OCI-LY7 (cell line): ENCODE data around the gene PRIMA1. TPM values are rescaled to one million over a fixed set of nuclear protein-coding genes. Genes with fewer than 3 reads are reported as not detected.

ENCODE experiments used
- BruUV-seq: library from RNA; stranded (reverse); fragments of 400-500 nt; replicated peaks from 2 replicates; lab custom pipeline; 2021; lab: Mats Ljungman, UMichigan
- CTCF ChIA-PET: fragments of 300-600 bp; sonication (Branson Sonifier 250); formaldehyde crosslinking; loops from one replicate; lab custom pipeline; 2022; ENCODE audit warnings: antibody characterized with exemption; ENCODE audit not compliant: unreplicated experiment; lab: Charles Lee
- POLR2A ChIA-PET: fragments of 300-600 bp; sonication (Branson Sonifier 250); formaldehyde crosslinking; loops from one replicate; lab custom pipeline; 2022; ENCODE audit warnings: antibody characterized with exemption; lab: Charles Lee
- DNase-seq: peaks from one replicate; pipeline ENCODE4 v3.0.0-alpha.2; 2015; ENCODE audit warnings: low spot score
- H2AFZ ChIP-seq: fragments of 200-600 bp; sonication (generic), shearing (Covaris generic); 2 replicates; pipeline ENCODE4 v1.6.1; 2014; ENCODE audit warnings: mild to moderate bottlenecking, antibody characterized with exemption, low read length, moderate library complexity
- H3K27ac ChIP-seq: fragments of 200-600 bp; sonication (generic); 2 replicates; pipeline ENCODE4 v1.5.1; 2014; ENCODE audit warnings: mixed run types, low read depth, mild to moderate bottlenecking, moderate library complexity, low read length, inconsistent platforms; ENCODE audit not compliant: poor library complexity, severe bottlenecking
- H3K36me3 ChIP-seq: fragments of 200-600 bp; sonication (generic); 2 replicates; pipeline ENCODE4 v1.6.1; 2014; ENCODE audit warnings: mild to moderate bottlenecking, antibody characterized with exemption, low read length, moderate library complexity, mixed read lengths; ENCODE audit not compliant: insufficient read depth
- H3K4me1 ChIP-seq: fragments of 200-600 bp; sonication (generic); 2 replicates; pipeline ENCODE4 v1.5.1; 2014; ENCODE audit warnings: mild to moderate bottlenecking, low read length; ENCODE audit not compliant: insufficient read depth, poor library complexity, severe bottlenecking
- H3K4me2 ChIP-seq: fragments of 200-600 bp; sonication (generic); 2 replicates; pipeline ENCODE4 v1.6.1; 2014; ENCODE audit warnings: mild to moderate bottlenecking, low read length
- H3K4me3 ChIP-seq: fragments of 200-600 bp; sonication (generic); 2 replicates; pipeline ENCODE4 v1.5.1; 2014; ENCODE audit warnings: mild to moderate bottlenecking, low read depth, low read length; ENCODE audit not compliant: poor library complexity, severe bottlenecking
- H3K79me2 ChIP-seq: fragments of 200-600 bp; sonication (generic); 2 replicates; pipeline ENCODE4 v1.6.1; 2016; ENCODE audit warnings: low read depth, mild to moderate bottlenecking, low read length, moderate library complexity, mixed read lengths; ENCODE audit not compliant: insufficient read depth
- H3K9me2 ChIP-seq: fragments of 200-600 bp; sonication (generic); 2 replicates; pipeline ENCODE4 v1.6.1; 2016; ENCODE audit warnings: mild to moderate bottlenecking, low read length, mixed read lengths; ENCODE audit not compliant: insufficient read depth
- H3K9me3 ChIP-seq: fragments of 200-600 bp; sonication (generic); 2 replicates; pipeline ENCODE4 v1.6.1; 2014; ENCODE audit warnings: mild to moderate bottlenecking, mixed run types, low read length, mixed read lengths
- H4K20me1 ChIP-seq: fragments of 200-600 bp; sonication (generic); 2 replicates; pipeline ENCODE4 v1.6.1; 2014; ENCODE audit warnings: mild to moderate bottlenecking, antibody characterized with exemption, low read length, moderate library complexity, mixed read lengths; ENCODE audit not compliant: insufficient read depth
- CTCF ChIP-seq: fragments of 200-600 bp; sonication (generic); conservative IDR thresholded peaks from 2 replicates; pipeline ENCODE4 v1.5.1; 2014; ENCODE audit warnings: mild to moderate bottlenecking, antibody characterized with exemption, low read length, moderate library complexity, mixed read lengths
- EZH2phosphoT487 ChIP-seq: fragments of 200-600 bp; sonication (generic); IDR thresholded peaks from 2 replicates; pipeline ENCODE4 v1.6.1; 2018; ENCODE audit warnings: low read depth, borderline replicate concordance, mild to moderate bottlenecking, mixed run types, antibody characterized with exemption, low read length, moderate library complexity, mixed read lengths
- intact Hi-C: fragments of 100-400 bp; cut with micrococcal nuclease; formaldehyde crosslinking; loops from one replicate; pipeline ENCODE4 v1.10.0; 2022; ENCODE audit not compliant: unreplicated experiment
- total RNA-seq, 2 experiments: library from RNA; depleted of rRNA in 1 of 2; stranded (reverse); fragments of >200 nt in 1 of 2; shearing (Covaris generic) in 1 of 2; gene quantifications; 2 replicates each; pipeline ENCODE4 v1.2.3, GENCODE V29; 2014 to 2022

The PRIMA1 gene
- total RNA-seq, 2 experiments from 2014 or later = not detected

- Histone ChIP-seq H3K4me1 (no peaks in the 10 kb centered on the region), H3K9me2 (no peaks in the 10 kb centered on the region), H3K4me2 (no peak overlapping the region), H3K79me2 (no peaks in the 10 kb centered on the region), H3K9me3 (no peaks in the 10 kb centered on the region), H4K20me1 (no peaks in the 10 kb centered on the region), H3K4me3 (no peak overlapping the region), H2AFZ (no peak overlapping the region), H3K27ac (no peak overlapping the region), H3K36me3 (no peaks in the 10 kb centered on the region)
- intact Hi-C loops = no loop called here
- DNase-seq = no peak
- TF ChIP-seq EZH2phosphoT487 (no peak), CTCF (no peak)
- ChIA-PET CTCF (no interaction called here), POLR2A (interaction anchor here (0.7 kb wide), 1 partner anchor 45 kb away, joined by 6 read pairs; no protein-coding TSS in a partner anchor)
- no TSS peak for BruUV-seq
These were observed 53.1 kb downstream of the PRIMA1 start for GRCh38 chr14:93735206-93735605.

DNA sequence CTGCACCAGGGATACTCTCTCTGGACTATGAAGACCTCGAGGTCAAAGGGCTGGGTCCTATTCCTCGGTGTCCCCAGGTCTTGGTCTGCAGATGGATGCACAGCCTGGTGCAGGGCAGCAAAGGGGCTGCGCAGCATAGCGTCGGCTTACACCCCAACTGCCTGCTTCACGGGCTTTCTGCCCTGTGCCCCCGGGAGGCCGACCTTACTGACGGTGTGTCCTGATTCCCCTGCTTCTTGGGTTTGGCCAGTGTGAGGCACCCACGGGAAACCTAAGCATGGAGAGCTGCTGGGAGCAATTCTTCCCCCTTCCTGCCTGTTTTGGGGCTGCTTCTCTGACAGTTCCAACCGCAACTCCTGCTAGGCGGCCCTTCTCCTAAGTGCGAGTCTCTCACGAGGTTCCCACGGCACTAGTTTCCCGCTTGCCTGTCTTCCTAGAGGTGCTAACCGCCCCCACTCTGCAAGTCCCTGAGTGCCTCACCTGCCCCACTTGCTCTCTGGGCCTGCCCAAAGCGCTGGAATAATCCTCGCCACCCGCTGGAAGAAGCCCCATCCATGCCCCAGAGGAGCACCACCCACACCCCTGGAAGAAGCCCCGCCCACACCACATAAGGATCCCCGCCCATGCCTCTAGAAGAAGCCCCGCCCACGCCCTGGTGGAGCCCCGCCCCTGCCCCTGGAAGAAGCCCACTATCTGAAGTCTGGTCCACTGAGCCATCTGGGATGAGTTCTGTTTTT is 54.0 kb downstream of the PRIMA1 start:
- Histone ChIP-seq H3K27ac (no peak overlapping the region), H3K4me2 (no peak overlapping the region), H3K79me2 (no peaks in the 10 kb centered on the region), H4K20me1 (no peaks in the 10 kb centered on the region), H3K4me3 (no peak overlapping the region), H3K36me3 (no peaks in the 10 kb centered on the region), H3K9me2 (no peaks in the 10 kb centered on the region), H2AFZ (no peak overlapping the region), H3K4me1 (no peaks in the 10 kb centered on the region), H3K9me3 (no peaks in the 10 kb centered on the region)
- POLR2A ChIA-PET = interaction anchor here (0.7 kb wide), 1 partner anchor 46 kb away, joined by 6 read pairs; no protein-coding TSS in a partner anchor
- BruUV-seq = no TSS peak
- CTCF ChIA-PET = no interaction called here
- intact Hi-C loops = no loop called here
- DNase-seq = peak; percentile 19
- TF ChIP-seq EZH2phosphoT487 (no peak), CTCF (no peak)

- intact Hi-C loops = no loop called here
- POLR2A ChIA-PET = no interaction called here
- CTCF ChIA-PET = no interaction called here
- BruUV-seq = no TSS peak
- Histone ChIP-seq H3K4me3 (no peak overlapping the region), H2AFZ (no peak overlapping the region), H3K27ac (no peak overlapping the region), H4K20me1 (no peaks in the 10 kb centered on the region), H3K36me3 (no peaks in the 10 kb centered on the region), H3K4me2 (no peak overlapping the region), H3K9me2 (no peaks in the 10 kb centered on the region), H3K4me1 (no peaks in the 10 kb centered on the region), H3K79me2 (no peaks in the 10 kb centered on the region), H3K9me3 (no peaks in the 10 kb centered on the region)
- TF ChIP-seq EZH2phosphoT487 = no peak
- TF ChIP-seq CTCF = no peak
- no peak for DNase-seq
These were observed 54.7 kb downstream of the PRIMA1 start for GRCh38 chr14:93733631-93734030.
